Activated CD8-positive, alpha-beta T cell treated with anti-CD3 and anti-CD28 coated beads for 36 hours (primary cell): Measurements from ENCODE around the gene WDR82. TPM values are rescaled to one million over a fixed set of nuclear protein-coding genes. Genes with fewer than 3 reads are reported as not detected.

ENCODE experiments used
- ATAC-seq: fragments of 200-7000 bp; cut with Tn5 transposase; one replicate; pipeline ENCODE4 v1.10.0; 2021; ENCODE audit warnings: mild to moderate bottlenecking, moderate library complexity
- CTCF ChIA-PET: fragments of 350-600 bp; sonication (Branson Sonifier 250); formaldehyde crosslinking; loops from one replicate; lab custom pipeline; 2021; ENCODE audit warnings: antibody characterized with exemption; lab: Charles Lee
- POLR2A ChIA-PET: fragments of 350-600 bp; sonication (Branson Sonifier 250); formaldehyde crosslinking; loops from one replicate; lab custom pipeline; 2021; ENCODE audit warnings: antibody characterized with exemption; lab: Charles Lee
- DNase-seq: peaks from one replicate; pipeline ENCODE4 v3.0.0-alpha.2; 2020
- H3K27ac Mint-ChIP-seq: one replicate; pipeline ENCODE4 v1.8.0; 2021; ENCODE audit warnings: mild to moderate bottlenecking, mixed read lengths
- H3K27me3 Mint-ChIP-seq: one replicate; pipeline ENCODE4 v1.8.0; 2021; ENCODE audit warnings: mixed read lengths
- H3K36me3 Mint-ChIP-seq: one replicate; pipeline ENCODE4 v1.8.0; 2021; ENCODE audit warnings: low read depth, mixed read lengths
- H3K4me1 Mint-ChIP-seq: one replicate; pipeline ENCODE4 v1.8.0; 2021; ENCODE audit warnings: low read depth, mixed read lengths
- H3K4me3 Mint-ChIP-seq: one replicate; pipeline ENCODE4 v1.8.0; 2021; ENCODE audit warnings: mild to moderate bottlenecking, moderate library complexity, mixed read lengths
- H3K9me3 Mint-ChIP-seq: one replicate; pipeline ENCODE4 v1.8.0; 2021; ENCODE audit warnings: mixed read lengths
- intact Hi-C: fragments of 100-400 bp; cut with micrococcal nuclease; formaldehyde crosslinking; loops from one replicate; pipeline ENCODE4 v1.10.0; 2022
- total RNA-seq, 2 experiments: library from RNA; stranded (reverse); gene quantifications; one replicate each; pipeline ENCODE4 v1.2.3, GENCODE V29; 2021
- TF ChIP-seq, protein P1 (sequence below): fragments of 200-600 bp; IDR thresholded peaks from one replicate; pipeline ENCODE4 v1.8.0; 2022; ENCODE audit warnings: antibody characterized with exemption, mild to moderate bottlenecking

WDR82 gene
- total RNA-seq, 2 experiments from 2014 or later = 103 to 105 TPM

DNA sequence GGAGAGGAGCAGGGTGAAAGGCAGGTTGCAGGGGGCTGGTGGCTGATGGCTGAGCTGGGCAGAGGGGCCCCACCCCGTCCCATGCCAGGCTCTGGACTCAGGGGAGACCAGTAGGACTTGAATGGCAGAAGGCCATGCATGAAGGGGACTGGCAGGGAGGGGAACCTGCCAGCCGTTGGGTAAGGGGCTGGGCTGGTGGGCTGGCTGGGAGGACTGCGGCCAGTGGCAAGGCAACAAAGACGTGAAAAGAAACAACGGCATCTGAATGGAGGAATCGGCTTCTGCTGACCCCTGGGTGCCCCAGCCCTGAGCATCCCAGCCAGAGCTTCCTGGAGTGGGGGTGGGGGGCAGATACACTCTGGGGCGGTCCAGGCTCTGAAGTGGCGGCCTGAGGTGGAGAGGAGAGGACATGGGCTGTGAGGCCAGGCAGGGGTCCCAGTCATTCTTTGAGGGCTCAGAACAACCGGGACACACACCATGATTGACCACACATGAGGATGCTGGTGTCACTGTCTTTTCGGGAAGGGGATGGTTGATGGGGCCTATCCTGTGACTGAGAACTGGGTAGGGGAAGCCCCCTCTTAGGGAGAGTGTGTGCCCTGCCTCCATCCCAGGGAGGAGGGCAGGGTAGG is 20.9 kb upstream of the WDR82 start:
- H3K9me3 Mint-ChIP-seq = no peaks in the 10 kb centered on the region
- intact Hi-C loops = no loop called here
- ATAC-seq = no peak
- TF ChIP-seq, protein P1, sequence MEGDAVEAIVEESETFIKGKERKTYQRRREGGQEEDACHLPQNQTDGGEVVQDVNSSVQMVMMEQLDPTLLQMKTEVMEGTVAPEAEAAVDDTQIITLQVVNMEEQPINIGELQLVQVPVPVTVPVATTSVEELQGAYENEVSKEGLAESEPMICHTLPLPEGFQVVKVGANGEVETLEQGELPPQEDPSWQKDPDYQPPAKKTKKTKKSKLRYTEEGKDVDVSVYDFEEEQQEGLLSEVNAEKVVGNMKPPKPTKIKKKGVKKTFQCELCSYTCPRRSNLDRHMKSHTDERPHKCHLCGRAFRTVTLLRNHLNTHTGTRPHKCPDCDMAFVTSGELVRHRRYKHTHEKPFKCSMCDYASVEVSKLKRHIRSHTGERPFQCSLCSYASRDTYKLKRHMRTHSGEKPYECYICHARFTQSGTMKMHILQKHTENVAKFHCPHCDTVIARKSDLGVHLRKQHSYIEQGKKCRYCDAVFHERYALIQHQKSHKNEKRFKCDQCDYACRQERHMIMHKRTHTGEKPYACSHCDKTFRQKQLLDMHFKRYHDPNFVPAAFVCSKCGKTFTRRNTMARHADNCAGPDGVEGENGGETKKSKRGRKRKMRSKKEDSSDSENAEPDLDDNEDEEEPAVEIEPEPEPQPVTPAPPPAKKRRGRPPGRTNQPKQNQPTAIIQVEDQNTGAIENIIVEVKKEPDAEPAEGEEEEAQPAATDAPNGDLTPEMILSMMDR = no peak
- DNase-seq = no peak
- no peaks in the 10 kb centered on the region for H3K27me3 Mint-ChIP-seq
- H3K27ac Mint-ChIP-seq = no peak overlapping the region
- H3K4me1 Mint-ChIP-seq = peaks cover 11% of the 10 kb centered on the region
- ChIA-PET CTCF (interaction anchor here (1.0 to 18.7 kb wide), 4 partner anchors 8 to 67 kb away, joined by 3 to 264 read pairs (median 9); no protein-coding TSS in a partner anchor), POLR2A (no interaction called here)
- H3K36me3 Mint-ChIP-seq = no peaks in the 10 kb centered on the region
- H3K4me3 Mint-ChIP-seq = no peak overlapping the region

DNA sequence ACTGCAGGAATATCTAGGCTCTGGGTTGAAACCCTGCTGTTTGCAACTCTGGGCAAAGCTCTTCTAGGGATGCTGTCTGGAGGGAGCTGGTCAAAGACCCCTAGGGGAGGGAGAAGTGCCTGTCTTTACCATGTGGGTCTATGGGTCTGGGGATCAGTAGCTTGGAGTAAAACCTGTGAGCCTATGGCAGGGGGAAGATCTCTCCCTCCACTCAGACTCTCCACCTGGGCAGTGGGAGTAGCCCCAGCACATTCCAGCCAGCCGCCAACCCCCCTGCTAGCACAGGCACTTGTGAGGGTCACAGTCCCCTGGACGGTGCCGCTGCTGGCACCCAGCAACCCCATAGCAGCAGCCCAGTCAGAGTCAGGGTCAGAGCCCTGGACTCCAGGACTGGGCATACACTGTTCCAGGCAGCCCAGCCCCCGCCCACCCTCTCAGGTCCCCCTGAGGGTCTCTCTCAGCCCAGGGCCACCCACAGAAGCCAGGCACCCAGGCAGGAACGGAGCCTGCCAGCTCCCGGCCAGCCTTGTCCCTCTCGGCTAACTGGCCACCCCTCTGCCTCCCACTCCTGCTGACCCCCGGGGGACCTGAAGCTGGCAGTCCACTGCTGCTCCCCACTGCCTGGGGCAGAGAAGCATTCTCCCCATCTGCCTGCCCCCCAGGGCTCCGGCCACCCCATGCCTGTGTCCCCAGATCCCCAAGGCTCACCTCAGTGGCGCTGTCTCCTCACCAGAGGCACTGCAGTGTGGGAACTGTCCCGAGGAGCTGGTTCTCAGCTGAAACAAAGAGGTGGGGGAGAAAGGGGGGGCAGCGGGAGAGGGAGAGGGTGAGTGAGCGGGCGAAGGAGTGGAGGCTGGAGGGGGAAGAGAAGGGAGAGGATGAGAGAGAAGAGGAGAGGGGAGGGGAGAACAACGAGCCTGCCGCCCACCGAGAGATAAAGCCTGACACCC is 20.0 kb upstream of the WDR82 start:
- ChIA-PET CTCF (interaction anchor here (1.0 to 18.7 kb wide), 3 partner anchors 9 to 78 kb away, joined by 4 to 264 read pairs (median 8); no protein-coding TSS in a partner anchor), POLR2A (interaction anchor here (1.0 to 1.5 kb wide), 2 partner anchors 8 to 10 kb away, joined by 3 to 4 read pairs; no protein-coding TSS in a partner anchor)

DNA sequence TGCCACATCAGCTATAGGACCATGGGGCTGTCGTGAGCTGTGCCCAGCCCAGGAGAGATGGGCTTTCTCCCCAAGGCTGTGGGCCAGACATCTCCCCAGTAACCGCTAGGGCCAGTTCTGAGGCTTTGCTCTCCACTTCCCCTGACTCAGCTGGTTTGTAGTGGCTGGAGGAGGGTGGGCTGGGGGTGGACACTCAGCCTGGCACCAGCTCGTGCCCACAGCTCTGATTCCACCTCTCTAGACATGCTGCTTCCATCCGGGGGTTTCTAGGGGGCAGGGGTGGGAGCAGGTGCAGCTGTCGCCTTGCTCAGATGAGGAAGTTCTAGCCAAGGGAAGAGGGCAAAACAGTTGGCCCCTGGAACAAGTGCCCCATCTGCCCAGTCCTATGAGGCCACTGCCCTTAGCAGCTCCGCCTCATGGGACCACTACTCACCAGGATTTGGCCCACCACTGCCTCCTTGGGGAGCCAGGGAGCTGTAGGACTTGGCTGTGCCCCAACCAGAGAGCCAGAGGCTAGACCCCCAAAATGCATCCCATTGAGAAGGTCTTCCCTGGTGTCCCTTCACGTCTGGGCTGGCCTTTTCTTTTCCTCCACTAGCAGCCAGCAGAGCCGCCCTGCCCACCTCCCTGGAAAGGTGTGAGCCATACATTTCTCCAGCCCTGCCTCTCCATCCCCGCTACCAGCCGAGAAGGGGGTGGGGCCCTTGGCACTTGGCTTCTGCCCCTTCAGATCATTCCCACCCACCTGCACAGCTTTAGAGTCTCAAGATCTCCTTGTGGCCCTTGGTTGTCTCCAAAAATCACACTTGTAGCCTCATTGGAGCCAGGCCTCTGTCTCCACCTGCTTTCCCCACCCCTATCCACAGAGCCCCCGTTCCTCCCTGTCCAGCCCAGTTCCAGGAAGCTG is 19.0 kb upstream of the WDR82 start:
- POLR2A ChIA-PET = interaction anchor here (1.0 to 1.5 kb wide), 3 partner anchors 9 to 10 kb away, joined by 3 to 4 read pairs (median 3); partner anchors contain the start of gene GLYCTK
- Mint-ChIP-seq H3K9me3 (no peaks in the 10 kb centered on the region), H3K4me3 (no peak overlapping the region), H3K27me3 (no peaks in the 10 kb centered on the region), H3K4me1 (peaks cover 11% of the 10 kb centered on the region), H3K27ac (no peak overlapping the region), H3K36me3 (no peaks in the 10 kb centered on the region)
- DNase-seq (no peak), ATAC-seq (no peak)
- CTCF ChIA-PET = interaction anchor here (0.7 to 18.7 kb wide), 4 partner anchors 10 to 77 kb away, joined by 3 to 264 read pairs (median 6); no protein-coding TSS in a partner anchor
- intact Hi-C loops = no loop called here
- TF ChIP-seq, protein P1 = no peak

More for the DNA sequence above, 20.0 kb upstream of the WDR82 start:
- Mint-ChIP-seq H3K36me3 (no peaks in the 10 kb centered on the region), H3K27me3 (no peaks in the 10 kb centered on the region), H3K9me3 (no peaks in the 10 kb centered on the region), H3K27ac (no peak overlapping the region), H3K4me3 (no peak overlapping the region), H3K4me1 (peaks cover 11% of the 10 kb centered on the region)
- intact Hi-C loops = no loop called here
- no peak for DNase-seq
- ATAC-seq = no peak
- TF ChIP-seq, protein P1 = no peak

DNA sequence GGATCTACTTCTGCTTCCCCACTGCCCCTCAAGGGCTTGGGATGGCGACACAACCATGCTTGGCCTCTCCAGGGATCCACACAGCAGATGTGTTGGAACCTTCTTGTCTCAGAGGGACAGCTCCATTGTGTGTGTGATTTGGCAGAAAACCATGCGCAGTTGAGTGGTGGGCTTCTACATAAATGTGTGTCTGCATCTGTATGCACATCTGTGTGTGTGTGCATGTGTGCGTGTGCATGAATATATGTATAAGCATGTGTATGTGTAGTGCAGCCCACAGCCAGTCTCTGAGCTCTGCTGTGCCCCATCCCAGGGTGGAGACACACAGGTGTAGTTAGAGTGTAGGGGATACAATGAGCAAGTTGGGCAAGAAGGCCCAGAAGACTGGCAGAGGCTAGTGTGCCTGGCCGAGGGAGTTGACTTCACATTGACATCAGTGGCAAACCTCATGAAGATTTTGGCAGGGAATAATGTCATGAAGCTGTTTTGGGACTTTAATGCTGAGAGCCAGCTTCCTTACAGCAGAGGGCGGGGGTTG is 17.3 kb upstream of the WDR82 start:
- H3K27me3 Mint-ChIP-seq = no peaks in the 10 kb centered on the region
- no peak for DNase-seq
- peaks cover 9% of the 10 kb centered on the region for H3K36me3 Mint-ChIP-seq
- H3K4me1 Mint-ChIP-seq = peaks cover 12% of the 10 kb centered on the region
- TF ChIP-seq, protein P1 = no peak
- H3K9me3 Mint-ChIP-seq = no peaks in the 10 kb centered on the region
- H3K27ac Mint-ChIP-seq = no peak overlapping the region
- ChIA-PET CTCF (interaction anchor here (0.6 to 18.7 kb wide), 5 partner anchors 11 to 294 kb away, joined by 3 to 264 read pairs (median 4); no protein-coding TSS in a partner anchor), POLR2A (interaction anchor here (0.9 to 1.2 kb wide), 3 partner anchors 19 to 33 kb away, joined by 3 read pairs; no protein-coding TSS in a partner anchor)
- no peak overlapping the region for H3K4me3 Mint-ChIP-seq
- ATAC-seq = no peak
- intact Hi-C loops = no loop called here
